RWPE2 (cell line): ENCODE results near the gene CEACAM3.
A peak's percentile ranks its signal among the peaks of the same experiment; 100 is the strongest.

Experiments
- ATAC-seq: fragments of 200-7000 bp; cut with Tn5 transposase; 3 replicates; pipeline ENCODE4 v1.9.1; 2021; ENCODE audit warnings: low read depth
- DNase-seq: peaks from one replicate; pipeline ENCODE4 v3.0.0-alpha.2; 2020; ENCODE audit warnings: low spot score
- H3K27ac ChIP-seq: fragments of 450-650 bp; 2 replicates; pipeline ENCODE4 v1.5.1; 2017; ENCODE audit warnings: mild to moderate bottlenecking; ENCODE audit not compliant: poor library complexity, severe bottlenecking
- H3K27me3 ChIP-seq: fragments of 250-450 bp; sonication (Bioruptor Pico); 2 replicates; pipeline ENCODE4 v1.5.1; 2021; ENCODE audit warnings: mild to moderate bottlenecking, moderate library complexity; ENCODE audit not compliant: insufficient read depth, poor library complexity, severe bottlenecking
- H3K36me3 ChIP-seq: fragments of 250-450 bp; sonication (Bioruptor Pico); 2 replicates; pipeline ENCODE4 v1.5.1; 2020; ENCODE audit warnings: low read depth, mild to moderate bottlenecking, moderate library complexity
- H3K4me1 ChIP-seq: fragments of 250-450 bp; sonication (Bioruptor Pico); 2 replicates; pipeline ENCODE4 v1.5.1; 2021; ENCODE audit warnings: mild to moderate bottlenecking, moderate library complexity; ENCODE audit not compliant: insufficient read depth, poor library complexity, severe bottlenecking
- H3K4me3 ChIP-seq: fragments of 250-450 bp; sonication (Bioruptor Pico); 2 replicates; pipeline ENCODE4 v1.5.1; 2021; ENCODE audit warnings: mild to moderate bottlenecking, moderate library complexity; ENCODE audit not compliant: severe bottlenecking
- H3K9me3 ChIP-seq: fragments of 250-450 bp; sonication (Bioruptor Pico); 2 replicates; pipeline ENCODE4 v1.5.1; 2021; ENCODE audit warnings: mild to moderate bottlenecking, moderate library complexity; ENCODE audit not compliant: severe bottlenecking
- TF ChIP-seq, protein P1 (sequence below): fragments of 450-650 bp; IDR thresholded peaks from one replicate; pipeline ENCODE4 v1.5.1; 2017; ENCODE audit warnings: mild to moderate bottlenecking, moderate library complexity; ENCODE audit not compliant: poor library complexity, severe bottlenecking

Gene CEACAM3

DNA sequence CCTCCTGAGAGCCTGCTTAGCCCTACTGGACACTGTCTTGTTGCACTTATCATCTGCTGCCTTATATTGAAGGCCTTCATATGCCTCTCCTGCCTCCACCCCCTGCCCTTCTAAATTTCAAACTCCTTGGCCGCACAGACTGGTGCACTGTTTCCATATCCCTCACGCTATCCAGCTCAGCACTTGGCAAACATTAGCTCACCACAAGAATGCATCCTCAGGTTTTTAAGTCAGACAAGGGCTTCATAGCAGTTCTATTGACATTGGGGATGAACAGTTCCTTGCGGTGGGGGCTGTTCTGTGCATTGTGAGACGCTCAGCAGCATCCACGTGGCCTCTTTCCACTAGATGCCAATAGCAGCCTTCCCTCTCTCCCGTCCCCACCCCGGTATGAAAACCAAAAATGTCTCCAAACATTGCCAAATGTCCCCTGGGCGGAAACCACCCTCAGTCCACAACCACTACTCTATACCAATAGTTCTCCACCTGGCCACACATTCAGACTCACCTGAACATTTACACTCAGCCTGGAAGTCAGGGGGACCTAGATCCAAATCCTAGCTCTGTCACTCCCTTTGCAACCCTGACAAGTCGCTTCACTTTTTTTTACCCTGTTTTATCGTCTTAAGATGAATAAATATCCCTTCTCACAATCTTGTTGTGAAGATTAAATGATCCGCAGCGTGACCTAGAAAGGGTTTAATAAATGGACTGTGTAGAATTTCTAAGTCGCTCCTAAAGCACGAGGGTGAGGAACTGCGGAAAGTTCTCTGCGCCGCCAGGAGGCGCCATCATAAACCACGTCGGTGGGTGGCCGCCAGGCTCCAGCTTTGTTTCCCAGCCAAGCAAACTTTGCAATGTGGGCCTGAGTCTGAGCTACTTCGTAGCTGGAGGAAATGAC is 3.6 kb upstream of the CEACAM3 start:
- Histone ChIP-seq H3K9me3 (no peaks in the 10 kb centered on the region), H3K4me1 (no peaks in the 10 kb centered on the region), H3K36me3 (no peaks in the 10 kb centered on the region), H3K27me3 (peaks cover 24% of the 10 kb centered on the region), H3K27ac (no peak overlapping the region), H3K4me3 (no peak overlapping the region)
- no peak for DNase-seq
- ATAC-seq: peak; percentile 77
- TF ChIP-seq, protein P1, sequence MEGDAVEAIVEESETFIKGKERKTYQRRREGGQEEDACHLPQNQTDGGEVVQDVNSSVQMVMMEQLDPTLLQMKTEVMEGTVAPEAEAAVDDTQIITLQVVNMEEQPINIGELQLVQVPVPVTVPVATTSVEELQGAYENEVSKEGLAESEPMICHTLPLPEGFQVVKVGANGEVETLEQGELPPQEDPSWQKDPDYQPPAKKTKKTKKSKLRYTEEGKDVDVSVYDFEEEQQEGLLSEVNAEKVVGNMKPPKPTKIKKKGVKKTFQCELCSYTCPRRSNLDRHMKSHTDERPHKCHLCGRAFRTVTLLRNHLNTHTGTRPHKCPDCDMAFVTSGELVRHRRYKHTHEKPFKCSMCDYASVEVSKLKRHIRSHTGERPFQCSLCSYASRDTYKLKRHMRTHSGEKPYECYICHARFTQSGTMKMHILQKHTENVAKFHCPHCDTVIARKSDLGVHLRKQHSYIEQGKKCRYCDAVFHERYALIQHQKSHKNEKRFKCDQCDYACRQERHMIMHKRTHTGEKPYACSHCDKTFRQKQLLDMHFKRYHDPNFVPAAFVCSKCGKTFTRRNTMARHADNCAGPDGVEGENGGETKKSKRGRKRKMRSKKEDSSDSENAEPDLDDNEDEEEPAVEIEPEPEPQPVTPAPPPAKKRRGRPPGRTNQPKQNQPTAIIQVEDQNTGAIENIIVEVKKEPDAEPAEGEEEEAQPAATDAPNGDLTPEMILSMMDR: peak; percentile 62

DNA sequence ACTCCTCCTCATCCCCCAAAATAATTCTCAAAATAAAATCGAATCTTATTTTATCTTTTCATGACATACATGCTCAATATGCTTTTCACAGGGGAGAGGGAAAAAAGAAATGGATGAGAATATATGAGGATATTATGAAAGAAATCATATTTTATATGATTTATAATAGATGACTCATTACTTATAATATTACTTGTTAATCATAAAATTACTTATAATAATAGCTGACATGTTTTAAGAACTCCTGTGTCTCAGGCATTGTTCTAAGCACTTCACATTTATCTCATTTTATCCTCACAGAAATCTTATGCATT is 3.0 kb upstream of the CEACAM3 start:
- no peaks in the 10 kb centered on the region for H3K9me3 ChIP-seq
- no peak overlapping the region for H3K4me3 ChIP-seq
- H3K27ac ChIP-seq: no peak overlapping the region
- no peaks in the 10 kb centered on the region for H3K4me1 ChIP-seq
- DNase-seq: no peak
- TF ChIP-seq, protein P1: peak; percentile 40
- peaks cover 23% of the 10 kb centered on the region for H3K27me3 ChIP-seq
- ATAC-seq: no peak
- no peaks in the 10 kb centered on the region for H3K36me3 ChIP-seq

DNA sequence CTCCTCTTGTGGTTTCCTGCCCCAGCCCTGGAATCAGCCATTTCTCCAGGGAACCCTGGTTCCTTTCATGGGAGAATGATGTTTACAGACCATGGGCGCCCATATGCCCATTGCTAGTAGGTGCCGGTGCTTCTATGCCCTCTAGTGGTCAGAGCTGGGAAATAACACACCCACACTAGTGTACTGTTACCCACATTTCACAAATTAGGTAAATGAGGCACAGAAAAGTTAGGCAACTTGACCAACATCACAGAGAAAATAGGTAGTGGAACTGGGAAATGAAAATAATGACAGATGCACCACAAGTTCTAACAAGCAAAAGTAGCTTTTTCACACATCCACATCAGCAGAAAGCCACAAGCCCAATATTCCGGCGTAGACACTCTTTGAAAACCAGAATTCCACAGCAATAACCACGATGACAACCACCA is 1.3 kb upstream of the CEACAM3 start:
- no peak for DNase-seq
- Histone ChIP-seq H3K27ac (no peak overlapping the region), H3K36me3 (no peaks in the 10 kb centered on the region), H3K27me3 (peaks cover 15% of the 10 kb centered on the region), H3K4me1 (peaks cover 12% of the 10 kb centered on the region), H3K4me3 (no peak overlapping the region), H3K9me3 (no peaks in the 10 kb centered on the region)
- TF ChIP-seq, protein P1: peak; percentile 92
- peak; percentile 70 for ATAC-seq

DNA sequence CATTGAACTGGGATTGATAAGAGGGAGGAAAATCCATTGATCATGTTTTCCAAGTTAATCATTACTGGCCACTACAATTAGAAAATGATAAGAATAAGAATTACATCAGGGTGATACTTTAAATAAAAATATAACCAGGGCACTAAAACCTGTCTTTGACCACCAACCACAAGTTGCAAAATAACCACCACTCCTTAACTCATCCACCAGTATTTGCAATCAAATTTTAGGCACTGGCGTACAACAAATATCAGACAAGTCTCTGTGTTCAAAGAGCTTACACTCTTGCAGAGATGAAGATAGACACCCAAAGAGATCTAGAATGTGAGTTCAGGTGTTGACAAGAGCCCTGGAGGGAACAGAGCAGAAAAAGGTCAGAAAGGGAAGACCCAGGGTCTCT is 514 bp downstream of the CEACAM3 start:
- ATAC-seq (no peak), DNase-seq (no peak)
- TF ChIP-seq, protein P1: no peak
- Histone ChIP-seq H3K36me3 (no peaks in the 10 kb centered on the region), H3K4me1 (peaks cover 12% of the 10 kb centered on the region), H3K27ac (no peak overlapping the region), H3K4me3 (no peak overlapping the region), H3K27me3 (peaks cover 8% of the 10 kb centered on the region), H3K9me3 (no peaks in the 10 kb centered on the region)

DNA sequence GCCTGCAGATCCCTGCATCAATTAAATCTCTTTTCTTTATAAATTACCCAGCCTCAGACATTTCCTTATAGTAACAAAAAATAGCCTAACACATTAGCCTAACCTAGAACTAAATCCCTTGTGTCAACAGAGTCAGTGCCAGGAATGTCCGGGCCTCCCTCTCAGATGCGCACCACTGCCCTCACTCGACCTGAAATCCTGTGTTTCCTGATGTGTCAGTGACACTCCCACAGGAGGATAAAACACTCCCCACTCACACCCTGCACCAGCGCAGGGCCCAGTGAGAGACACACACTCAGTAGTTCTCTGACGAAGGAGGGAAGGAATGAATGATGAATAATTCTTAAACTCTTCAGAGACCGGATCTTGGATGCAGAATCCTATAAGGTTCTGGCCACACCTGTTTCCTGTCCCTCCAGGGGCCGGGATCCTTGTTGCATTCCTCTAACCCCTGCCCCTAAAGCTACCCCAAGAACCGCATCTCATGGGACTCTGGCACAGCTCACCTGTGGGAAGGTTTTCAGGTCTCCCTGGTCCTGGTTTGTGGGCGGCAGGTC is 3.1 kb downstream of the CEACAM3 start:
- Histone ChIP-seq H3K4me3 (no peak overlapping the region), H3K27ac (peak overlapping the region; percentile 13), H3K9me3 (no peaks in the 10 kb centered on the region), H3K27me3 (no peaks in the 10 kb centered on the region), H3K36me3 (no peaks in the 10 kb centered on the region), H3K4me1 (peaks cover 12% of the 10 kb centered on the region)
- DNase-seq (no peak), ATAC-seq (peak; percentile 73)
- TF ChIP-seq, protein P1: no peak
